GM12874 (cell line): Measurements from ENCODE around the gene RPL4.

Source experiments
- CTCF ChIP-seq: IDR thresholded peaks from 2 replicates; pipeline ENCODE4 v1.5.1; 2011; ENCODE audit warnings: low read depth, mild to moderate bottlenecking, control low read depth, low read length, moderate library complexity; ENCODE audit not compliant: insufficient read depth

RPL4 gene

GRCh38 chr15:66497502-66498455 lies 6.9 kb downstream of the RPL4 start, which contains the start of gene SNAPC5:
SNAPC5 (minus strand) TSS chr15:66497762; CDS start chr15:66497731, 31 bp downstream.
- peak; percentile 93 for TF ChIP-seq CTCF

DNA sequence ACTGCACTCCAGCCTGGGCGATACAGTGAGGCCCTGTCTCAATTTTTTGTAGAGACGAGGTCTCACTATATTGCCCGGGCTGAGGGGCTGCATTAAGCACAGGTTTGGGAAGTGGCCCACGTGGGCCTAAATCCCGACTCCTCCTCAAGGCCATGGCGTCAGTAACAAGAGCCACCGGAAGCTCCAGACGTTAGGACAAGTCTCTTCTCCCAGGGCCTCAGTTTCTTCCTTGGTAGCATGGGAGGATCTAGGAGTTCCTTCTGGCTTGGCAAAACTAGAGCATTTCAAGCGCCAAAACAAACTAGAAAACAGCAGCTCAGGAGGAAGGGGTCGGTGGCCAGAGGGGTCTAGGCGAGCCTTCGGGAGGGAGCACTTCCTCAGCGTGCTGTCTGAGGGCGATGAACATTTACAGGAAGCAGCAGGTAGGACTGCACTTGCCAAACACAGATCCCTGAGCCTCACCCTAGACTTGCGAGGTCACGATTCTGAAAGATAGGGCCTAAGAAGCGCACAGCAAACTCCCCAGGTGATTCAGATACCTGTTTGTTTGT lies 7.6 kb downstream of the RPL4 start:
- no peak for TF ChIP-seq CTCF

DNA sequence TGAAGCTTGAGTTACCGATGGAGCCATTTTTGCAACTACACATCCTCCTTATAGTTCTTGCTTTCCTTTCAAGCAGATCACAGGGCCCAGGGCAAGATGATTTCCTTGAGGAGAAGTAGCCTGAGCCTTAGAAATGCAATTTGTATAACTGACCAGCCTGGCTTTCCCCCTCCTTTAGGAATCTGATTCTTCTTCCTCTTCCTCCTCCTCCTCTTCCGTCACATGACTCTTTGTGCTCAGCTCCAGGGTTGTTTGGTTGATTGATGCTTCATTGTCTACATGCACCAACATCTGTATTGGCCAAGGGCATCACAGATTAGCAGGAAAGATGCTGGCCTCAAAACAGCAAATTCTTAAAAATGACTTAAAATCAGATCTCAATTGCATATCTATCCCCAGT lies 10.4 kb downstream of the RPL4 start:
- TF ChIP-seq CTCF: no peak

DNA sequence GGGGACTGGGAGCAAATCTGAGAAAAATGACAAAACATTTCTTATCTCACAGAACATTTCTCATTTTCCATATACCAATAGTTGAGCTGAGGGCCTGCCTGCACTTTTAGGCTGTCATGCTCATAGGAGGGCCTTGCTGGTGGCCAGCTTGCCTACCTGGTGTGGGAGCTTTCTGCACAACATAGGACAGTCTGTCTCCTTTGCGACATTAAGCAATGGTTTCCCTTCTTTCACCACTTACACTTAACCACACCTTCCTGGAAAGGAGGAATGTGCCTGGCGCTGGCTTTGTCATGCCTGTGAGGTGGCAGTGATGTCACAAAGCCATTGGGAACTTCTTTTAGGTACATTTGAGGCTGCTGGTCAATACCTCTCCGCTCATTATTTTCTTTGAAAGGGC lies 12.8 kb downstream of the RPL4 start:
- no peak for TF ChIP-seq CTCF

DNA sequence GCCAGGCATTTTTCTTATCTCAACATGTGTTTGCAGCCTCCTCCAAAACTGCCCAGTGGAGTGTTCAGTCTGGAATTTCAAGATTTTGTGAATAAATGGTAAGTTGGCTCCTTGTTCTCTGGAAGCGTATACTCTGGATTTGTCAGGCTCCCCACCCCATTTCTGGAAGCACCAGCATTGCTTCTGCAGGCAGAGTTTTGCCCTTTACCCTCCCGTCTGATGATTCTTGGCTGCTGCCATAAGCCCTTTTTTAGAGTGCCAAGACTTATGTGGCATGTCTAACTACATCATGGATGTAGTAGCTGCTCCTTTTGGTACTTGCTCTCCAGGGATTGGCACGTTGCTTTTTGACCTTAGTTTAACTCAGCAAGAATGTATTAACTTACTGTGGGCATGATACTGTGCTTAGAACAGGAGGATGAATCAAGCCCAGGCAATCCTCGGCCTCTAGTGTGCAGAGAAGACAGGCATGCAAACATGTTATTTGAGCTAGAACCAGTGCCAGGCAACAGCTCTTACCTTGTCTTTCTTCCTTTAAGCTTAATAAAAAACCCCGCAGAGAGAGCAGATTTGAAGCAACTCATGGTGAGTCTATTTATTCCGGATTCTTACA lies 15.4 kb downstream of the RPL4 start:
- TF ChIP-seq CTCF: no peak

- TF ChIP-seq CTCF: no peak
Observed at GRCh38 chr15:66488525-66488924, 16.1 kb downstream of the RPL4 start.

GRCh38 chr15:66486887-66487286 lies 17.8 kb downstream of the RPL4 start:
- TF ChIP-seq CTCF: no peak
